Testis (tissue), 2 donors: ENCODE measurements around the gene AGGF1.

Source experiments
- POLR2A ChIP-seq: fragments of 450-650 bp; IDR thresholded peaks from one replicate; pipeline ENCODE4 v1.6.1; 2017; ENCODE audit warnings: antibody characterized with exemption, mild to moderate bottlenecking, moderate library complexity
- TF ChIP-seq, protein P1 (sequence below), 3 experiments: fragments of 450-650 bp in 2 of 3; fragments of 200-600 bp in 1 of 3; sonication (generic) in 1 of 3; IDR thresholded peaks; one replicate each; pipeline ENCODE4 v1.5.1; 2016 to 2019; ENCODE audit warnings: antibody characterized with exemption in 3 of 3, mild to moderate bottlenecking in 2 of 3, moderate library complexity in 1 of 3

GRCh38 chr5:76986825-76987526 is 43.2 kb upstream of the AGGF1 start:
- TF ChIP-seq, protein P1, sequence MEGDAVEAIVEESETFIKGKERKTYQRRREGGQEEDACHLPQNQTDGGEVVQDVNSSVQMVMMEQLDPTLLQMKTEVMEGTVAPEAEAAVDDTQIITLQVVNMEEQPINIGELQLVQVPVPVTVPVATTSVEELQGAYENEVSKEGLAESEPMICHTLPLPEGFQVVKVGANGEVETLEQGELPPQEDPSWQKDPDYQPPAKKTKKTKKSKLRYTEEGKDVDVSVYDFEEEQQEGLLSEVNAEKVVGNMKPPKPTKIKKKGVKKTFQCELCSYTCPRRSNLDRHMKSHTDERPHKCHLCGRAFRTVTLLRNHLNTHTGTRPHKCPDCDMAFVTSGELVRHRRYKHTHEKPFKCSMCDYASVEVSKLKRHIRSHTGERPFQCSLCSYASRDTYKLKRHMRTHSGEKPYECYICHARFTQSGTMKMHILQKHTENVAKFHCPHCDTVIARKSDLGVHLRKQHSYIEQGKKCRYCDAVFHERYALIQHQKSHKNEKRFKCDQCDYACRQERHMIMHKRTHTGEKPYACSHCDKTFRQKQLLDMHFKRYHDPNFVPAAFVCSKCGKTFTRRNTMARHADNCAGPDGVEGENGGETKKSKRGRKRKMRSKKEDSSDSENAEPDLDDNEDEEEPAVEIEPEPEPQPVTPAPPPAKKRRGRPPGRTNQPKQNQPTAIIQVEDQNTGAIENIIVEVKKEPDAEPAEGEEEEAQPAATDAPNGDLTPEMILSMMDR (IDR thresholded peaks at IDR 0.05): no peak
- no peak for TF ChIP-seq POLR2A
